Measurements from ENCODE around the gene KCNH4. TPM values are rescaled to one million over a fixed set of nuclear protein-coding genes. Genes with fewer than 3 reads are reported as not detected.

KCNH4 gene
- total RNA-seq, 1 experiment from 2014 or later = 0.24 TPM

DNA sequence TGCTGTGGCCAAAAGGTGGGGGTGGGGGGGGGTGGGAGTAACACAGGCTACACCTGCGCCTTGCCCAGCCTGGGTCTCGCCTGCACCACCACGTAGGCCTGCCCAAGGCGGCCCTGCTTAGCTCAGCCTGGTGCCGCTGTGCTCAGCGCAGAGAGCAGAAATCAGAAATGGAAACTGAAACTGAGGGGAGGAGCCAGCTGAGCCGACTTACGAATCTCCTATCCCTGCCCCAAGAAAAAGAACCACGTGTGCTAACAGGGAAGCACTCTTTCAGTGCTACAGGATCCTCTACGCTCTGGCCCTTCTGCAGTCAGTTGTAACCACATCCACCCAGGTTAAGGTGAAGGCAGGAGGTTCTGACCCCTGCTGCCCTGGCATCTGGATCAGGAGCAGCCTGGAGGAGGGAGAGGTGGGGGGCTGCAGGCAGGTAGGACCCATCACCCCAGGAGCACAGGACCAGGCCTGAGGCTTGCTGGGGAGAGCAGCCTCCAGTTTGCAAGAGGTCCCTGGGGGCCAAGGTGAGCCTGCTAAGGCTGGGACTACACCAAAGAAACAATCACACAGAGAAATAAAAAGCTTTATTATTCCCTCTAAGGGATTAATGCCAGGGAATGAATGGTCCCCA, 68.3 kb downstream of the KCNH4 start, which contains the start of gene DHX58 (continued):
- TF ChIP-seq EMX1 (CRISPR knock-in tag; IDR thresholded peaks at IDR 0.05) = no peak
- TF ChIP-seq NFE2L1 (CRISPR knock-in tag; IDR thresholded peaks at IDR 0.05) = no peak
- TF ChIP-seq FOXJ3 (CRISPR knock-in tag; IDR thresholded peaks at IDR 0.05; ENCODE audit: borderline replicate concordance) = no peak
- TF ChIP-seq, protein P1, sequence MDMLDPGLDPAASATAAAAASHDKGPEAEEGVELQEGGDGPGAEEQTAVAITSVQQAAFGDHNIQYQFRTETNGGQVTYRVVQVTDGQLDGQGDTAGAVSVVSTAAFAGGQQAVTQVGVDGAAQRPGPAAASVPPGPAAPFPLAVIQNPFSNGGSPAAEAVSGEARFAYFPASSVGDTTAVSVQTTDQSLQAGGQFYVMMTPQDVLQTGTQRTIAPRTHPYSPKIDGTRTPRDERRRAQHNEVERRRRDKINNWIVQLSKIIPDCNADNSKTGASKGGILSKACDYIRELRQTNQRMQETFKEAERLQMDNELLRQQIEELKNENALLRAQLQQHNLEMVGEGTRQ (CRISPR knock-in tag; IDR thresholded peaks at IDR 0.05) = no peak
- TF ChIP-seq NFYB (CRISPR knock-in tag; conservative IDR thresholded peaks at IDR 0.05; ENCODE audit: low read depth) = no peak
- TF ChIP-seq, protein P2, sequence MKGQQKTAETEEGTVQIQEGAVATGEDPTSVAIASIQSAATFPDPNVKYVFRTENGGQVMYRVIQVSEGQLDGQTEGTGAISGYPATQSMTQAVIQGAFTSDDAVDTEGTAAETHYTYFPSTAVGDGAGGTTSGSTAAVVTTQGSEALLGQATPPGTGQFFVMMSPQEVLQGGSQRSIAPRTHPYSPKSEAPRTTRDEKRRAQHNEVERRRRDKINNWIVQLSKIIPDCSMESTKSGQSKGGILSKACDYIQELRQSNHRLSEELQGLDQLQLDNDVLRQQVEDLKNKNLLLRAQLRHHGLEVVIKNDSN (CRISPR knock-in tag; IDR thresholded peaks at IDR 0.05) = no peak
- no peak for TF ChIP-seq SMAD4 (CRISPR knock-in tag; IDR thresholded peaks at IDR 0.05)

DNA sequence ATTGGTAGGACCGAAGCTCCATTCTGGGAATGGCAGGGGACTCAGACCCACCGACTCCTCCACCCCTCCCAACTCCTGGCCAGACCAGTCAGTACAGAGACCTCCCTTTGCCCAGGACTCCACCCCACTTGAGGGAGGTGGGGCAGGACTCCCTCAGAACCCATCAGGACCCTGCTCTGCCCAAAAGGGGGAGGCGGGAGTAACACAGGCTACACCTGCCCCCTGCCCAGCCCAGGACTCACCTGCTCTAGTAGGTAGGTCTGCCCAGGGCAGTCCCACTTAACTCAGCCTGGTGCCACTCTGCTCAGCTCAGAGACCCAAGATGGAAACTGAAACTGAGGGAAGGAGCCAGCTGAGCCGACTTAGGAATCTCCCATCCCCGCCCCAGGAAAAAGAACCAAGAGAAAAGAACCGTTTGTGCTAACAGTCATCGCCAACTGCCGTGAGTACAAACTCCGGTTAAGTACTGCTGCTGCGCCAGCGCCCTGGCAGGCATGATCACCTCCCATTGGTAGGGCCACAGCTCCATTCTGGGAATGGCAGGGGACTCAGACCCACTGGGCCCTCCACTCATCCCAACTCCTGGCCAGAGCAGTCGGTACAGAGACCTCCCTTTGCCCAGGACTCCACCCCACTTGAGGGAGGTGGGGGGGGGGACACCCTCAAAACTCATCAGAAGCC, 68.9 kb downstream of the KCNH4 start:
- Mint-ChIP-seq H3K36me3 (peaks cover 21% of the 10 kb centered on the region), H3K27me3 (ENCODE audit: low read depth) (peaks cover under 1% of the 10 kb centered on the region; the same call in 1 of the 2 replicates), H3K4me3 (no peak overlapping the region), H3K27ac (peak overlapping the region; percentile 22), H3K9me3 (no peaks in the 10 kb centered on the region), H3K4me1 (peaks cover 17% of the 10 kb centered on the region)
- ChIA-PET CTCF (interaction anchor here (0.7 to 4.2 kb wide), 18 partner anchors 9 to 152 kb away, joined by 3 to 27 read pairs (median 4); partner anchors contain the start of genes DNAJC7, HSPB9, KAT2A and NKIRAS2), POLR2A (no interaction called here)
- DNase-seq (ENCODE audit: low spot score) = no peak
- ATAC-seq = peak; percentile 21
- TF ChIP-seq, protein P3, sequence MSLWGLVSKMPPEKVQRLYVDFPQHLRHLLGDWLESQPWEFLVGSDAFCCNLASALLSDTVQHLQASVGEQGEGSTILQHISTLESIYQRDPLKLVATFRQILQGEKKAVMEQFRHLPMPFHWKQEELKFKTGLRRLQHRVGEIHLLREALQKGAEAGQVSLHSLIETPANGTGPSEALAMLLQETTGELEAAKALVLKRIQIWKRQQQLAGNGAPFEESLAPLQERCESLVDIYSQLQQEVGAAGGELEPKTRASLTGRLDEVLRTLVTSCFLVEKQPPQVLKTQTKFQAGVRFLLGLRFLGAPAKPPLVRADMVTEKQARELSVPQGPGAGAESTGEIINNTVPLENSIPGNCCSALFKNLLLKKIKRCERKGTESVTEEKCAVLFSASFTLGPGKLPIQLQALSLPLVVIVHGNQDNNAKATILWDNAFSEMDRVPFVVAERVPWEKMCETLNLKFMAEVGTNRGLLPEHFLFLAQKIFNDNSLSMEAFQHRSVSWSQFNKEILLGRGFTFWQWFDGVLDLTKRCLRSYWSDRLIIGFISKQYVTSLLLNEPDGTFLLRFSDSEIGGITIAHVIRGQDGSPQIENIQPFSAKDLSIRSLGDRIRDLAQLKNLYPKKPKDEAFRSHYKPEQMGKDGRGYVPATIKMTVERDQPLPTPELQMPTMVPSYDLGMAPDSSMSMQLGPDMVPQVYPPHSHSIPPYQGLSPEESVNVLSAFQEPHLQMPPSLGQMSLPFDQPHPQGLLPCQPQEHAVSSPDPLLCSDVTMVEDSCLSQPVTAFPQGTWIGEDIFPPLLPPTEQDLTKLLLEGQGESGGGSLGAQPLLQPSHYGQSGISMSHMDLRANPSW (CRISPR knock-in tag; conservative IDR thresholded peaks at IDR 0.05; ENCODE audit: low read depth) = no peak
- TF ChIP-seq NFYB (CRISPR knock-in tag; conservative IDR thresholded peaks at IDR 0.05; ENCODE audit: low read depth) (no peak), NR2C2 (CRISPR knock-in tag; IDR thresholded peaks at IDR 0.05) (no peak), CREM (CRISPR knock-in tag; IDR thresholded peaks at IDR 0.05) (no peak), KAT7 (CRISPR knock-in tag; IDR thresholded peaks at IDR 0.05; ENCODE audit: borderline replicate concordance) (no peak), ZNF138 (CRISPR knock-in tag; conservative IDR thresholded peaks at IDR 0.05) (no peak), TEAD4 (CRISPR knock-in tag; IDR thresholded peaks at IDR 0.05) (no peak), ZNF263 (CRISPR knock-in tag; IDR thresholded peaks at IDR 0.05; ENCODE audit: low read depth) (no peak), TP53 (CRISPR knock-in tag; IDR thresholded peaks at IDR 0.05) (no peak), ZNF317 (CRISPR knock-in tag; IDR thresholded peaks at IDR 0.05; ENCODE audit: borderline replicate concordance, low read depth) (no peak), JAZF1 (CRISPR knock-in tag; IDR thresholded peaks at IDR 0.05) (no peak), ZNF396 (CRISPR knock-in tag; IDR thresholded peaks at IDR 0.05; ENCODE audit: borderline replicate concordance) (no peak), ATF1 (CRISPR knock-in tag; IDR thresholded peaks at IDR 0.05) (no peak), ZNF121 (CRISPR knock-in tag; IDR thresholded peaks at IDR 0.05) (no peak)
- TF ChIP-seq, protein P4, sequence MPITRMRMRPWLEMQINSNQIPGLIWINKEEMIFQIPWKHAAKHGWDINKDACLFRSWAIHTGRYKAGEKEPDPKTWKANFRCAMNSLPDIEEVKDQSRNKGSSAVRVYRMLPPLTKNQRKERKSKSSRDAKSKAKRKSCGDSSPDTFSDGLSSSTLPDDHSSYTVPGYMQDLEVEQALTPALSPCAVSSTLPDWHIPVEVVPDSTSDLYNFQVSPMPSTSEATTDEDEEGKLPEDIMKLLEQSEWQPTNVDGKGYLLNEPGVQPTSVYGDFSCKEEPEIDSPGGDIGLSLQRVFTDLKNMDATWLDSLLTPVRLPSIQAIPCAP (CRISPR knock-in tag; IDR thresholded peaks at IDR 0.05) = no peak
- TF ChIP-seq, protein P5, sequence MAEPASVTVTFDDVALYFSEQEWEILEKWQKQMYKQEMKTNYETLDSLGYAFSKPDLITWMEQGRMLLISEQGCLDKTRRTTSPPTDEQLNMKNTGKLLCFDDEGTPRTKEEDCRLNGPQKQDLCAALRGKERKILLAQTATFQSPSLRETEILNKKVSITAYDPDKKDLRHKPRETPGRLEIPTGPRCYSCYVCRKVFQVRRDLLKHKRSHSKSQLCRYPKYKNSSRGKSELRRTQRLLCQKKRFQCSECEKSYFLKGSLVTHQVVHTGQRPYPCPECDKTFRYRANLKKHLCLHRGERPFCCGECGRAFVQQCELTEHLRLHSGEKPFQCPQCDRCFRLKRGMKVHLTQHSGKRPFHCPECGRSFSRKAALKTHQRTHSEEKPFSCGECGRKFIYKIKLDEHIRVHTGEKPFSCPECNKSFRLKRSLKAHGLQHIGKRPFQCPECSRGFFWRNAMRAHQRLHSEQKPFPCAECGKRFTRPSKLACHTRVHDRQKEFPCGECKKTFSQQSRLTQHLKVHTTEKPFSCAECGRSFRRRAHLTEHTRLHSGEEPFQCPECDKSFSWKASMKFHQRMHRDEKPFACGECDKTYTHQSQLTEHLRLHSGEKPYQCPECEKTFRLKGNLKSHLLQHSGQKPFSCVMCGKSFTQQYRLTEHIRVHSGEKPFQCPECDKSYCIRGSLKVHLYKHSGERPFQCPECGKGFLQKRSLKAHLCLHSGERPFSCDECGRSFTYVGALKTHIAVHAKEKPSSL (CRISPR knock-in tag; conservative IDR thresholded peaks at IDR 0.05) = no peak
- TF ChIP-seq, protein P6, sequence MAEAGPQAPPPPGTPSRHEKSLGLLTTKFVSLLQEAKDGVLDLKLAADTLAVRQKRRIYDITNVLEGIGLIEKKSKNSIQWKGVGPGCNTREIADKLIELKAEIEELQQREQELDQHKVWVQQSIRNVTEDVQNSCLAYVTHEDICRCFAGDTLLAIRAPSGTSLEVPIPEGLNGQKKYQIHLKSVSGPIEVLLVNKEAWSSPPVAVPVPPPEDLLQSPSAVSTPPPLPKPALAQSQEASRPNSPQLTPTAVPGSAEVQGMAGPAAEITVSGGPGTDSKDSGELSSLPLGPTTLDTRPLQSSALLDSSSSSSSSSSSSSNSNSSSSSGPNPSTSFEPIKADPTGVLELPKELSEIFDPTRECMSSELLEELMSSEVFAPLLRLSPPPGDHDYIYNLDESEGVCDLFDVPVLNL (CRISPR knock-in tag; IDR thresholded peaks at IDR 0.05; ENCODE audit: borderline replicate concordance, low read depth) = no peak
- TF ChIP-seq, protein P7, sequence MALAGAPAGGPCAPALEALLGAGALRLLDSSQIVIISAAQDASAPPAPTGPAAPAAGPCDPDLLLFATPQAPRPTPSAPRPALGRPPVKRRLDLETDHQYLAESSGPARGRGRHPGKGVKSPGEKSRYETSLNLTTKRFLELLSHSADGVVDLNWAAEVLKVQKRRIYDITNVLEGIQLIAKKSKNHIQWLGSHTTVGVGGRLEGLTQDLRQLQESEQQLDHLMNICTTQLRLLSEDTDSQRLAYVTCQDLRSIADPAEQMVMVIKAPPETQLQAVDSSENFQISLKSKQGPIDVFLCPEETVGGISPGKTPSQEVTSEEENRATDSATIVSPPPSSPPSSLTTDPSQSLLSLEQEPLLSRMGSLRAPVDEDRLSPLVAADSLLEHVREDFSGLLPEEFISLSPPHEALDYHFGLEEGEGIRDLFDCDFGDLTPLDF (CRISPR knock-in tag; IDR thresholded peaks at IDR 0.05) = no peak

All from WTC11 (cell line).